ENCODE measurements around the gene GGTLC1. TPM values are rescaled to one million over a fixed set of nuclear protein-coding genes. Genes with fewer than 3 reads are reported as not detected.
"Not testable (repeated sequence)": the region's sequence is repeated elsewhere in the genome, so short reads cannot be mapped to it uniquely, and the experiment has no call there.

The GGTLC1 gene
- polyA plus RNA-seq, 4 donors = 0.19 TPM; not detected in 3

- WGBS, 3 donors = 69 to 83% (median 77%) methylated on average over 7 of the region's 7 CpGs
- peaks cover 0 to 2% (median 0%) of the 10 kb centered on the region in 3 donors for H3K27me3 ChIP-seq (ENCODE audit: control insufficient read depth in 3 of 3, insufficient read depth in 3 of 3, low read length in 3 of 3)
- DNase-seq = no peak
- H3K36me3 ChIP-seq (ENCODE audit: control insufficient read depth in 3 of 3, insufficient read depth in 2 of 3, low read depth in 1 of 3, low read length in 3 of 3) = no peaks in the 10 kb centered on the region
- H3K27ac ChIP-seq (ENCODE audit: low read depth in 1 of 3, low read length in 2 of 3) = no peak overlapping the region
- H3K4me3 ChIP-seq (ENCODE audit: low read depth in 1 of 3, low read length in 3 of 3) = no peak overlapping the region
- FAIRE-seq = no peak
- H3K9me3 ChIP-seq (ENCODE audit: control insufficient read depth in 2 of 2, insufficient read depth in 1 of 2, low read depth in 1 of 2, low read length in 1 of 2) = no peaks in the 10 kb centered on the region
- no peaks in the 10 kb centered on the region for H3K4me1 ChIP-seq (ENCODE audit: control insufficient read depth in 3 of 3, insufficient read depth in 2 of 3, low read depth in 1 of 3, low read length in 2 of 3)
Observed at GRCh38 chr20:24001712-24002405, 13.3 kb upstream of the GGTLC1 start.

DNA sequence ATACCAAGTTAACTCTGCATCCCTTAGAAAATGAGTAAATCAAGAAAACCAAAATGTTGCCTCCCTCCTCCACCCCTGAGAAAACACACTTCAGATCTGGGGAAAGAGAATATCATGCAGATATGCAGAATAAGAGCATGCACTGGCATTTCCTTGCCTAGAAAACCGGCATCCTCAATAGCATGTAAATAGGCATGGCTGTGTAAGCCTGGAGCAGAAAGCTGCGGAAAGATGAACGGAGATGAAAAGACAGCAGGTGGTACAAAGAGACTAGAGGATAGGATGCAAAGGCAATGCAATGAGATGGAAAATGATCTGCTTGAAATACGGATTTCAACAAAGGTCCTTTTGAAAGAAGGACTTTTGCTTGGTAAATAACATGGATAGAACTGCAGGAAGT lies 10.3 kb upstream of the GGTLC1 start:
- Histone ChIP-seq H3K9me3 (ENCODE audit: control insufficient read depth in 2 of 2, insufficient read depth in 1 of 2, low read depth in 1 of 2, low read length in 1 of 2) (no peaks in the 10 kb centered on the region), H3K27ac (ENCODE audit: low read depth in 1 of 3, low read length in 2 of 3) (no peak overlapping the region), H3K36me3 (ENCODE audit: control insufficient read depth in 3 of 3, insufficient read depth in 2 of 3, low read depth in 1 of 3, low read length in 3 of 3) (no peaks in the 10 kb centered on the region), H3K27me3 (ENCODE audit: control insufficient read depth in 3 of 3, insufficient read depth in 3 of 3, low read length in 3 of 3) (peaks cover 0 to 2% (median 0%) of the 10 kb centered on the region in 3 donors), H3K4me3 (ENCODE audit: low read depth in 1 of 3, low read length in 3 of 3) (no peak overlapping the region), H3K4me1 (ENCODE audit: control insufficient read depth in 3 of 3, insufficient read depth in 2 of 3, low read depth in 1 of 3, low read length in 2 of 3) (no peaks in the 10 kb centered on the region)
- DNase-seq (no peak), FAIRE-seq (no peak)
- 69 to 77% (median 72%) methylated on average over 4 of the region's 4 CpGs for WGBS, 3 donors

DNA sequence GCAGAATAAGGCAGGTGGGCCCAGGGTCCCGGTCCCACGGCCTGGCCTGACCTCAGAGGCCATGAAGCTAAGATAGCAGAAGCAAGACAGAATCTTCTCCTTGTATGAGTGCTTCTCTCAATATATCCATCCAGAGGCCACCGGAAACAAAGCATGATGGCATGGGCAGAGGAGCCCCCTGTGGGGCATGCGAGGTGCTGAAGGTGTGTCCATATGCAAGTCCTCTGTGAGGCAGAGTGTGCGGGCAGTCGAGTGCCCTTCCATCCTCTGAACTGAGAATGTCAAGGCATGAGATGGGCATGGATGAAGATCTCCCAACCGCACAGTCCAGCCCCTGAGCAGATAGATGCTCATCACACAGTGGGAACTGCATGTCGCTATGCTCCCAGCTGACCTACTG lies 9.8 kb upstream of the GGTLC1 start:
- WGBS, 3 donors = 79 to 88% (median 84%) methylated on average over 8 of the region's 8 CpGs

GRCh38 chr20:23995905-23996666 lies 7.5 kb upstream of the GGTLC1 start:
- peak; percentile 98 for FAIRE-seq
- WGBS, 3 donors = 49 to 52% (median 51%) methylated on average over 11 of the region's 11 CpGs
- H3K9me3 ChIP-seq (ENCODE audit: control insufficient read depth in 2 of 2, insufficient read depth in 1 of 2, low read depth in 1 of 2, low read length in 1 of 2) = no peaks in the 10 kb centered on the region

More for the DNA sequence above, 9.8 kb upstream of the GGTLC1 start:
- no peak overlapping the region for H3K27ac ChIP-seq (ENCODE audit: low read depth in 1 of 3, low read length in 2 of 3)
- no peak for DNase-seq
- no peak for FAIRE-seq
- H3K9me3 ChIP-seq (ENCODE audit: control insufficient read depth in 2 of 2, insufficient read depth in 1 of 2, low read depth in 1 of 2, low read length in 1 of 2) = no peaks in the 10 kb centered on the region
- no peaks in the 10 kb centered on the region for H3K4me1 ChIP-seq (ENCODE audit: control insufficient read depth in 3 of 3, insufficient read depth in 2 of 3, low read depth in 1 of 3, low read length in 2 of 3)
- peaks cover 0 to 2% (median 0%) of the 10 kb centered on the region in 3 donors for H3K27me3 ChIP-seq (ENCODE audit: control insufficient read depth in 3 of 3, insufficient read depth in 3 of 3, low read length in 3 of 3)
- H3K4me3 ChIP-seq (ENCODE audit: low read depth in 1 of 3, low read length in 3 of 3) = no peak overlapping the region
- H3K36me3 ChIP-seq (ENCODE audit: control insufficient read depth in 3 of 3, insufficient read depth in 2 of 3, low read depth in 1 of 3, low read length in 3 of 3) = no peaks in the 10 kb centered on the region

DNA sequence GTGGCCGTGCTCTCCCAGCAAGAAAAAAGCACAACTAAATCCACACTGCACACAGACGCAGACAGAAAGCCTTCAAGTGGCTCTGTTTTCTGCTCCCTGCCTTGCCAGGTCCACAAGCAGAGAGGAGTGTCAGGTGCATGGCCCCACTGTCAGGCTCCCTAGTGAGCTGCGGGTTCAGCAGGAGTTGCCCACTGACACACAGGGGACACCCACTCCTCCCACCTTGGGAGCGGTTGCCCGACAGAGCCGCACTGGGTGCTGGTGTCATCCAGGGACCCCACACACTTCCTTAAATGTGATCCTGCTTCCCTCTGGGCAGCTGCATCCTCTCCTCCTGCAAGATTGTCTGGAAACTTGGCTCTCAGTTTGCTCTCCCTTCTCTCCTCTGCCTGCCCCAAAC lies 6.7 kb upstream of the GGTLC1 start:
- H3K9me3 ChIP-seq (ENCODE audit: control insufficient read depth in 2 of 2, insufficient read depth in 1 of 2, low read depth in 1 of 2, low read length in 1 of 2); H3K27me3 ChIP-seq (ENCODE audit: control insufficient read depth in 3 of 3, insufficient read depth in 3 of 3, low read length in 3 of 3); DNase-seq; H3K27ac ChIP-seq (ENCODE audit: low read depth in 1 of 3, low read length in 2 of 3); H3K4me1 ChIP-seq (ENCODE audit: control insufficient read depth in 3 of 3, insufficient read depth in 2 of 3, low read depth in 1 of 3, low read length in 2 of 3); H3K36me3 ChIP-seq (ENCODE audit: control insufficient read depth in 3 of 3, insufficient read depth in 2 of 3, low read depth in 1 of 3, low read length in 3 of 3); FAIRE-seq; H3K4me3 ChIP-seq (ENCODE audit: low read depth in 1 of 3, low read length in 3 of 3): not testable (repeated sequence)
- 82 to 89% (median 84%) methylated on average over 4 to 6 of the region's 6 CpGs for WGBS, 3 donors

More at GRCh38 chr20:23995905-23996666, 7.5 kb upstream of the GGTLC1 start:
- Histone ChIP-seq H3K36me3 (ENCODE audit: control insufficient read depth in 3 of 3, insufficient read depth in 2 of 3, low read depth in 1 of 3, low read length in 3 of 3) (no peaks in the 10 kb centered on the region), H3K4me3 (ENCODE audit: low read depth in 1 of 3, low read length in 3 of 3) (no peak overlapping the region), H3K27me3 (ENCODE audit: control insufficient read depth in 3 of 3, insufficient read depth in 3 of 3, low read length in 3 of 3) (peaks cover 0 to 2% (median 0%) of the 10 kb centered on the region in 3 donors), H3K4me1 (ENCODE audit: control insufficient read depth in 3 of 3, insufficient read depth in 2 of 3, low read depth in 1 of 3, low read length in 2 of 3) (no peaks in the 10 kb centered on the region), H3K27ac (ENCODE audit: low read depth in 1 of 3, low read length in 2 of 3) (no peak overlapping the region)
- peak; percentile 31 to 47 for DNase-seq

- not testable (repeated sequence) for DNase-seq; H3K9me3 ChIP-seq (ENCODE audit: control insufficient read depth in 2 of 2, insufficient read depth in 1 of 2, low read depth in 1 of 2, low read length in 1 of 2); H3K36me3 ChIP-seq (ENCODE audit: control insufficient read depth in 3 of 3, insufficient read depth in 2 of 3, low read depth in 1 of 3, low read length in 3 of 3); H3K4me1 ChIP-seq (ENCODE audit: control insufficient read depth in 3 of 3, insufficient read depth in 2 of 3, low read depth in 1 of 3, low read length in 2 of 3); H3K27ac ChIP-seq (ENCODE audit: low read depth in 1 of 3, low read length in 2 of 3); H3K4me3 ChIP-seq (ENCODE audit: low read depth in 1 of 3, low read length in 3 of 3); FAIRE-seq; H3K27me3 ChIP-seq (ENCODE audit: control insufficient read depth in 3 of 3, insufficient read depth in 3 of 3, low read length in 3 of 3)
- WGBS, 3 donors = 78 to 89% (median 80%) methylated on average over 13 to 14 of the region's 14 CpGs
Observed at GRCh38 chr20:23994001-23994633, 5.5 kb upstream of the GGTLC1 start.

DNA sequence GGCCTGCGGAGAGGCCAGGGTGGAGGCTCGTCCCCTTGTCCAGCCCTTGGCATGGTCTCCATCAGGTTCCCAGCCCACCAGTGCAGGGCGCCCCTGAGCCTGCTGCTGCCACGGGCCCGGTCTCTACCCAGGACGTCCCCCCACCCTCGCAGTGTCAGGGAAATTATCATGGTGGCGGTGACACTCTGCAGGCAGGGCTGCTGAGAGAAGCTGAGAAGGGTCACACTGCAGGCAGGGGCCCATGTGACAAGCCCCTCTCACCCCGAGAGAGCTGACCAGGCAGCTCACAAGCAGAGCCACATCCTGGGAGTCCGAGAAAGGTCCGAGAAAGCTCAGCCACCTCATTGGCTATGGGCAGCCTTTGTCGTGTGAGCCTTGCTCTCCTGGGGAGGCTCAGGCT lies 4.9 kb upstream of the GGTLC1 start:
- H3K4me3 ChIP-seq (ENCODE audit: low read depth in 1 of 3, low read length in 3 of 3); DNase-seq; H3K4me1 ChIP-seq (ENCODE audit: control insufficient read depth in 3 of 3, insufficient read depth in 2 of 3, low read depth in 1 of 3, low read length in 2 of 3); H3K27ac ChIP-seq (ENCODE audit: low read depth in 1 of 3, low read length in 2 of 3); H3K36me3 ChIP-seq (ENCODE audit: control insufficient read depth in 3 of 3, insufficient read depth in 2 of 3, low read depth in 1 of 3, low read length in 3 of 3); FAIRE-seq; H3K27me3 ChIP-seq (ENCODE audit: control insufficient read depth in 3 of 3, insufficient read depth in 3 of 3, low read length in 3 of 3); H3K9me3 ChIP-seq (ENCODE audit: control insufficient read depth in 2 of 2, insufficient read depth in 1 of 2, low read depth in 1 of 2, low read length in 1 of 2): not testable (repeated sequence)
- WGBS, 3 donors = 75 to 81% (median 76%) methylated on average over 9 to 12 of the region's 12 CpGs

- H3K36me3 ChIP-seq (ENCODE audit: control insufficient read depth in 3 of 3, insufficient read depth in 2 of 3, low read depth in 1 of 3, low read length in 3 of 3); DNase-seq; H3K9me3 ChIP-seq (ENCODE audit: control insufficient read depth in 2 of 2, insufficient read depth in 1 of 2, low read depth in 1 of 2, low read length in 1 of 2); H3K4me3 ChIP-seq (ENCODE audit: low read depth in 1 of 3, low read length in 3 of 3); H3K27me3 ChIP-seq (ENCODE audit: control insufficient read depth in 3 of 3, insufficient read depth in 3 of 3, low read length in 3 of 3); H3K4me1 ChIP-seq (ENCODE audit: control insufficient read depth in 3 of 3, insufficient read depth in 2 of 3, low read depth in 1 of 3, low read length in 2 of 3); FAIRE-seq; H3K27ac ChIP-seq (ENCODE audit: low read depth in 1 of 3, low read length in 2 of 3): not testable (repeated sequence)
- 72 to 85% (median 80%) methylated on average over 12 of the region's 12 CpGs for WGBS, 3 donors
Observed at GRCh38 chr20:23990296-23990695, 1.7 kb upstream of the GGTLC1 start.

Measured in small intestine (tissue), 7 donors.